HT-29 (cell line): Measurements from ENCODE around the gene SAMD4A. TPM values are rescaled to one million over a fixed set of nuclear protein-coding genes. Genes with fewer than 3 reads are reported as not detected.

Experiments used
- DNase-seq: peaks from one replicate; pipeline ENCODE4 v3.0.0-alpha.2; 2015; ENCODE audit warnings: low spot score
- total RNA-seq: library from RNA; depleted of rRNA; stranded (reverse); fragments of >200 nt; shearing (Covaris generic); gene quantifications from 2 replicates; pipeline ENCODE4 v1.2.3, GENCODE V29; 2014; rRNA removed

Gene SAMD4A
- total RNA-seq, 1 experiment from 2014 or later: 9.5 TPM

- DNase-seq: no peak
Observed at GRCh38 chr14:54822685-54823084, 255.8 kb downstream of the SAMD4A start.

GRCh38 chr14:54823757-54824549 is 257.0 kb downstream of the SAMD4A start:
- DNase-seq: no peak

- no peak for DNase-seq
Observed at GRCh38 chr14:54828037-54828436, 261.1 kb downstream of the SAMD4A start.

GRCh38 chr14:54829486-54830224 is 262.7 kb downstream of the SAMD4A start:
- DNase-seq: no peak

GRCh38 chr14:54830650-54831049 is 263.7 kb downstream of the SAMD4A start:
- DNase-seq: no peak

- DNase-seq: no peak
Observed at GRCh38 chr14:54834081-54834480, 267.2 kb downstream of the SAMD4A start.

GRCh38 chr14:54834727-54835126 is 267.8 kb downstream of the SAMD4A start:
- DNase-seq: no peak

GRCh38 chr14:54836231-54836630 is 269.3 kb downstream of the SAMD4A start:
- DNase-seq: no peak

- no peak for DNase-seq
Observed at GRCh38 chr14:54837508-54838149, 270.7 kb downstream of the SAMD4A start.

- no peak for DNase-seq
Observed at GRCh38 chr14:54838931-54839512, 272.1 kb downstream of the SAMD4A start.

- DNase-seq: no peak
Observed at GRCh38 chr14:54839701-54840119, 272.8 kb downstream of the SAMD4A start.

GRCh38 chr14:54840336-54840735 is 273.4 kb downstream of the SAMD4A start:
- no peak for DNase-seq

- no peak for DNase-seq
Observed at GRCh38 chr14:54840798-54841197, 273.9 kb downstream of the SAMD4A start.

Other genes starting within 250 kb of the SAMD4A start
- gene CDKN3, start 170.1 kb upstream of the SAMD4A start, total RNA-seq: 28.7 and 31.5 TPM in 2 replicates
- gene CNIH1, start 125.8 kb upstream of the SAMD4A start, total RNA-seq: 23.0 and 41.3 TPM in 2 replicates
- gene GMFB, start 78.1 kb upstream of the SAMD4A start, total RNA-seq: 15.6 and 18.1 TPM in 2 replicates
- gene CGRRF1, start 57.2 kb upstream of the SAMD4A start, total RNA-seq: 1.1 and 2.6 TPM in 2 replicates